NCI-H748 treated with DMSO at 0.1 percent for 48 hours (cell line): ENCODE data around the gene RBM47.

Experiments used
- DNase-seq: peaks from one replicate; lab custom pipeline; 2025; lab: John Stamatoyannopoulos, UW

The RBM47 gene

DNA sequence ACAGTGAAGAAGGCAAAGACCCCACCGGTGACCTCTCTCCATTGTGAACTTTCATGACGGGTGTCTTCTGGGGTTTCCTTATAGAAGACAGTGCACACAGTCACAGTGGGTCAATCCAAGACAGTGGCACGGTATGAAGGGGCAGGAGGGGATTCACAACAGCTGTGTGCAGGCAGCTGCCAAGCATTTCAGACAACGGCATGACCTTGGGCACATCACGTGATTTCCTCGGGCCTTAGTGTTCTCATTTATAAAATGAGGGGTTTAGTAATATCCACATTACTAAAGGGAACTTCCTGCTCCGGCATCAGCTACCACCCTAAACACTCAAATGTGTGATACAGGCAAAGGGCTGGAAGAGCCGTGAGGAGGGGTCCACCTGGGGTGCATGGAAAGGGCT lies 42.9 kb downstream of the RBM47 start:
- no peak for DNase-seq

DNA sequence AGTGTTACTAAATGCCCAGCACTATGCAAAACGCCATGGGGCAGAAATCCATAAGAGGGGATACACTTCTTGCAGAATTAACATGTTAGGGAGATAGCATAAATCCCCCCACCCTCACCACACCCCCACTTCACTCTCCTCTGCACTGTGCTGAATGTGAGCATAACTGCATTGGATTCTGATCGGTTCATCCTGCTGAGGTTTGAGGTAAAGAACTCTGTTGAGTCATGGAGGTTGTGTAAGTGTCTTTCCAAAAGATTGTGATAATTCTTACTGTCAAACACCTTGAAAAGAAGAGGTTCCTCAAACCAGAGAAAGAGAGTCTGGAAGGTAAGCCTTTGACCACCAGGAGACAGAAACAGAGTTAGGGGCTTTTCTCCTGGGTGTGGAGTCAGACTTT lies 43.6 kb downstream of the RBM47 start:
- no peak for DNase-seq

GRCh38 chr4:40585201-40585799 lies 44.4 kb downstream of the RBM47 start:
- no peak for DNase-seq

GRCh38 chr4:40584517-40585141 lies 45.0 kb downstream of the RBM47 start:
- no peak for DNase-seq

DNA sequence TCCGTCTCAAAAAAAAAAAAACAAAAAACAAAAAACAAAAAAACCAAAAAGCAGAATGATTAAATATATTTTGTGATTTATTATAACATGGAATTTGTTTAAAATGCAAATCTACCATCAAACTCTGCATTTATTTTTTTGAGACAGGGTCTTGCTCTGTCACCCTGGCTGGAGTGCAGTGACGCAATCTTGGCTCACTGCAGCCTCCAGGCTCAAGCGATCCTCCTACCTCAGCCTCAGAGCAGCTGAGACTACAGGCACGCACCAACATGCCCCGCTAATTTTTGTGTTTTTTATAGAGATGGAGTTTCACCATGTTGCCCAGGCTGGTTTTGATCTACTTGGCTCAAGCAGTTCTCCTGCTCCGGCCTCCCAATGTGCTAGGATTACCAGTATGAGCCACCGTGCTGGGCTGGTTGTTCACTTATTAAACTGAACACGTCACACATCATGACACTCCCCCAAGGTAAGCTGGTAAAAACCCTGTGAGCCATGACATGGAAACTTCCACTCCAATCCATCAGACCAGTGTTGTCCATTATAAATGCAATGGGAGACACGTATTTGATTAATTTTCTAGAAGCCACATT lies 45.7 kb downstream of the RBM47 start:
- DNase-seq: no peak

DNA sequence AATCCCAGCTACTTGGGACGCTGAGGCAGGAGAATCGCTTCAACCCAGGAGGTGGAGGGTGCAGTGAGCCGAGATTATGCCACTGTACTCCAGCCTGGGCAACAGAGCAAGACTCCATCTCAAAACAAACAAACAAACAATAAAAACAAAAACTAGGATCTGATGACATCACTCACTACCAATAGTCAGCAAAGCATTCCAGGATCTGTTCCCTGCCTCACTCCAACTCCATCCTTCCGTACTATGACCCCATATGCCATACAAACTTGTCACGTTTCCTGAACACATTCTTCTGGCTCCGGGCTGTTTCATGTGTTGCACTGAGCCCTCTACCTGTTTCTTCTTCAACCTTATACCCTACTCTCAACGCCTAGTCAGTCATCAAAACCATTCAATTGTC lies 47.3 kb downstream of the RBM47 start:
- no peak for DNase-seq

DNA sequence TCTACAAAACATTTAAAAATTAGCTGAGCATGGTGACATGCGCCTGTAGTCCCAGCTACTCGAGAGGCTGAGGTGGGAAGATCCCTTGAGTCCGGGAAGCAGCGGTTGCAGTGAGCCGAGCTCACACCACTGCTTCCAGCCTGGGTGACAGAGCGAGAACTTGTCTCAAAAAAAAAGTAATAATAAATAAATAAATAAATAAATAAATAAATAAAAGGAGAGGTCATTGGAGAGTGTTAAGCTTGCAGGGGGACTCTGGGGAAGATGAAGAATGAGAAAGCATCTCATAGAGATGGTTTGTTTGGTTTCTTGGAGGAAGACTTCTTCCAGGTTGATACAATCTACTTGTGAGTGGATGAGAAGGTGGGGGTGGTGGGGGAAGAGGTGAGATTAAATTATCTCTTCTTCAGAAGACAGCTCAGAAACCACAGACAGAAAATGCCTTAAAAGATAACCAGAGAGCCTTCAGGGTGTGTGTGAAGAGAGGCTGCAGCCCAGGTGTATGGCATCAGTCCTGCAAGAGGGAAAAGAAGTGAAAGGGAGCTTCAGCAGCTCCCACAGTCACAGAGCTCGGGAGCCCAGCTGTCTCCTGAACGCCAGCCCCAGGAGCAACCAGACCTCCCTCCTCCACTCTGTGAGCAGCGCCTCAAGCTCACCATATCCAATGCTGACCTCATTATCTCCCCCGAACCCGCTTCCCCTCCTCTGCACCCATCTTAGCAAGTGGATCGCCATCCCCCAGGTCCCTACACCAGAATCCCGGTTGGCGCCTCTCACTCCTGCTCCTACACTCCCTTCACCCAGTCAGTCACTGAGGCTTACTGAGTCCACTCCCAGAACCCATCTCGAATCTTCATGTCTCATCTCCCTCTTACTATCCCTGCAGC lies 48.2 kb downstream of the RBM47 start:
- no peak for DNase-seq

DNA sequence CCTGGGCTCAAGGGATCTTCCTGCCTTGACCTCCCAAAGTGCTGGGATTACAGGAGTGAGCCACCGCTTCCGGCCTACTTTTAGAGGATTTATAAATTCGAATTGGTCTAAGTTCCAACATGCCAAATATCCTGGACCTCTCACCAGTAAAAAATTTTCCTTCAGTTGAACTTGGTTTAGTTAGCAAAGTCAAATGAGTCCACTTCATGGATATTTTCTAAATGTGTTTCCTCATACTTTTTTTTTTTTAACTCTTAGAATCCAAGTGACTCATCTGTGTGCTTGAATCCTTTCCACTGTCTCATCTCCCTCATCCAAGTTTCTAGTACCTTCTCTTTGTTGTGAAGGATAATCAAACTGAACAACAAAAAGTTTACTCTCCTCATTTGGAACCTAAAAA lies 49.7 kb downstream of the RBM47 start:
- no peak for DNase-seq

DNA sequence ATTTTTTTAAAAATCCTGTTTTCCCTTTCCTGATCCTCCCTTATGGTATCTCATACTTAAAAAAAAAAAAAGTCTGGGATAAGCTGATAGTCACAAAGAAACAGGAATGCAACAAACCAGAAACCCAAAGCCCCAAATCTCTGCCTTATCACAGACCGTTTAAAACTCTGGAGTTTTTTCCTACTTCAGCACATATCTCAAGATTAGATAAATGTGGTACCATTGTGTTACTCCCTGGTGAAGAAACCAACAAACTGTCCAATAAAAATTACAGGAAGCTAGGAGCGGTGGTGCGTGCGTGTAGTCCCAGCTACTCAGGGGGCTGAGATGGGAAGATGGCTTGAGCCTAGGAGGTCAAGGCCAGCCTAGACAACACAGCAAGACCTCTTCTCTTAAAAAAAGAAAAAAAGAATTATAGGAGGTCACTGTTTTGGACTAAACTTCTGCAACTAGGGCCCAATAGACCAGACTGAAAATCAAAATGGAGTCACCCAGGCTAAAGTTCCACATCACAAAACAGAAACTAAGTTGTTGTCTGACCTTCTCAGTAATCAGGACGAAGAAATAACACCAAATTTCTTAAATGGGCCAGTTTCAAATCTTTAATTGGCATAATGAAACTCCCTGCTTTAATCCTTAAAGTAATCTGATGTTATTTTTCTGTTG lies 51.9 kb downstream of the RBM47 start:
- no peak for DNase-seq

GRCh38 chr4:40576651-40577480 lies 52.8 kb downstream of the RBM47 start:
- no peak for DNase-seq

DNA sequence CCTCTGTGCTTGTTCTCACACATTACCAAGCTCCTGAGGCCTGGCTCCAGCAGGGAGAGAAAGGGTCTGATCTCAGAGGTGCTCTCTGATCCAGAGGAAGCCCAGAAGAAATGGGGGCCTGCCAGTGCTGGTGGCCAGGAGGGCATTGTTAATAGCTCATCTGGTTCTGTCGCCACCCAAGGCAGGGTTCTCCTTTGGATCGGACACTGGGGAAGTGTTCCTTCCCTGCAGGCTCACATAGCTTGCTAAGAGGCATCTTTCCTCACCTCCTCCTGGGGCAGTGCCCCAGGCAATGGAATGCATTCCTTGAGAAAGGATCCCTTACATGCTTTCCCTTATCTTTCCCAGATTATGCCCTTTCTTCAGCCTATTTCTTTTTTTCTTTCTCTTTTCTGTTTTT lies 53.8 kb downstream of the RBM47 start:
- DNase-seq: no peak

GRCh38 chr4:40573593-40574311 lies 55.9 kb downstream of the RBM47 start:
- DNase-seq: no peak

DNA sequence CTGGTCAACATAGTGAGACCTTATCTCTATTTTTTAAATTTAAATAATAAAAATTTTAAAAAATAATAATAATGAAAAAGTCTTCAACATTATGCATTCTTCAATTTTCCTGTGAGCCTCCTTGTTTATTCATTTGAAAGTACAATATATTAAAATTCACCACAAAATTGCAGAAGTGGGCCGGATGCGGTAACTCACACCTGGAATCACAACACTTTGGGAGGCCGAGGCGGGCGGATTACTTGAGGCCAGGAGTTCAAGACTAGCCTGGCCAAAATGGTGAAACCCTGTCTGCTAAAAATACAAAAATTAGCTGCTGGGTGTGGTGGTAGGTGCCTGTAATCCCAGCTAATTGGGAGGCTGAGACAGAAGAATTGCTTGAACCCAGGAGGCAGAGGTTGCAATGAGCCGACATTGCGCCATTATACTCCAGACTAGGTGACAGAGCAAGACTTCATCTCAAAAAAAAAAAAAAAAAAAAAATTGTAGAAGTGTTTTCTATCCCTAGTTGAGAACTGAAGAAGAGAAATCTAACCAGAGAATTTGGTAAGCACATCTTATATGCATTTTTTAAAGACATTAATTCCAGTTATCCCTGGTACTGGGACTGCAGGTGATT lies 56.9 kb downstream of the RBM47 start:
- DNase-seq: no peak

DNA sequence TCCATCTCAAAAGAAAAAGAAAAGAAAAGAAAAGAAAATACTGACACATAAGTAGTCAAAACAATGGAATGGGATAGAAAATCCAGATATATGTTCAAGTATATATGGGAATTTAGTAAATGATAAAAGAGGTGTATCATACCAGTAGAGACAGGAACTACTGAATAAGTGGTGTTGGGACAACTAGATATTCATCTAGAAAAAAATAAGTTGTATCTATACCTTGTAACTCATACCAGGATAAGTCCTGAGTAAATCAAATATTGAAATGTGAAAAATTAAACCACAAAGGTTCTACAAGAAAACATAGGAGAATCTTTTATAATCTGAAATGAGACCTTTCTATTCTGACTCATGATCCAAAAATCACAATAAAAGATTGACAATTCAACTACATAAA lies 58.5 kb downstream of the RBM47 start:
- no peak for DNase-seq

GRCh38 chr4:40570348-40571077 lies 59.2 kb downstream of the RBM47 start:
- DNase-seq: no peak

- no peak for DNase-seq
These were observed 64.7 kb downstream of the RBM47 start for GRCh38 chr4:40564815-40565483.

- no peak for DNase-seq
These were observed 65.7 kb downstream of the RBM47 start for GRCh38 chr4:40564004-40564403.

DNA sequence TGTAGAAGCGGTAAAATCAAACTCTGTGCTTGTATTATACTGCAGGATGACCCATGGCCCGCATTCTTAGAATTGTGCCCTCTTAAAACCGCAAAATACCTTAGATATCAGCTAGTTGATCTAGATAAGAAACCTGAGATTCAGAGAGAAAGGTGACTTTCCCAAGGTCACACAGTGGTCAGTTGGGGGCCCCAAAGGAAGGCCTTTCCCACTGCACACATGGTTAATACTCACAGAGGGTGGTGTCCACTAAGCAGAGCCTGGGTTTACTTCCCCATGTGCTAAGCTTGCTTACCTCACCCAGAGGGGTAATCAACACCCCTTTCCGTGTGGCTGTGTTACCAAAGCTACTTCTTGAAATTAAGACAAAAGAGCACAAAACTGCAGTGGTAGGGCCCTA lies 66.3 kb downstream of the RBM47 start:
- DNase-seq: no peak

GRCh38 chr4:40562681-40563080 lies 67.0 kb downstream of the RBM47 start:
- DNase-seq: no peak
